Measurements from ENCODE around the gene ACTRT2.

Gene ACTRT2

DNA sequence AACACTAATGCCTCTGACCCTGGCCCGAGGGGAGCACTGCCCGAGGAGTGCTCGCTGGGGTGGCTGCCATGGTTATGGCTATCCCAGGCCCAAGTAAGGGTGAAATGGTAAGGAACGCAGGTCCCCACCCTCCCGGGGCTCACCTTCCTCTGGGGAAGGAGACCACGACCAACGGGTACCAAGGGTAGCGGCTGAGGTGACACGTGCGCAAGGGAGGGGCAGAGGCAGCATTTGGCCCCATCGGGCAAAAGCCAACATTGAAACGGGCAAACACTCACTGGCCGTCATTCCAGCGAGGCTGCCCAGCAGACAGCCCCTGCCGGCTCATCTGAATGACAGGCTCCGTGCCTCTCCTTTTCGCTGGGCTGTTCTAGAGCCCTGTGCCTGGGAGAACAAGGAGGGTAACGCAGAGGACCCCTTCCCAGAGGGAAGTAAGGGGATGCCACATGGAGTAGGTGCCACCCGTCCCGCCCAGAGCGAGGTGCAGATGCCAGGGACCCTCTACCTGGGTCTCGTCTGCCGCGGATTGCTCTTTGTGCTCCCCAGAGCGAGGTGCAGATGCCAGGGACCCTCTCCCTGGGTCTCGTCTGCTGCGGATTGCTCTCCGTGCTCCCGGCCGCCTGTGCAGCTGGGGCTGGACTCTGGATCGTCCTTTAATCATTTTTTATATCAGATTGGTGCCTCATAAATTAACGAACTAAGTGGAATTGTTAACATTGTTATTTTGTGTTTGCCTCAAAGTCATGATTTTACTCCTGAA lies 16.2 kb downstream of the ACTRT2 start:
- H3K4me3 ChIP-seq (ENCODE audit: low read depth, low read length) = no peak overlapping the region
- TF ChIP-seq, protein P1, sequence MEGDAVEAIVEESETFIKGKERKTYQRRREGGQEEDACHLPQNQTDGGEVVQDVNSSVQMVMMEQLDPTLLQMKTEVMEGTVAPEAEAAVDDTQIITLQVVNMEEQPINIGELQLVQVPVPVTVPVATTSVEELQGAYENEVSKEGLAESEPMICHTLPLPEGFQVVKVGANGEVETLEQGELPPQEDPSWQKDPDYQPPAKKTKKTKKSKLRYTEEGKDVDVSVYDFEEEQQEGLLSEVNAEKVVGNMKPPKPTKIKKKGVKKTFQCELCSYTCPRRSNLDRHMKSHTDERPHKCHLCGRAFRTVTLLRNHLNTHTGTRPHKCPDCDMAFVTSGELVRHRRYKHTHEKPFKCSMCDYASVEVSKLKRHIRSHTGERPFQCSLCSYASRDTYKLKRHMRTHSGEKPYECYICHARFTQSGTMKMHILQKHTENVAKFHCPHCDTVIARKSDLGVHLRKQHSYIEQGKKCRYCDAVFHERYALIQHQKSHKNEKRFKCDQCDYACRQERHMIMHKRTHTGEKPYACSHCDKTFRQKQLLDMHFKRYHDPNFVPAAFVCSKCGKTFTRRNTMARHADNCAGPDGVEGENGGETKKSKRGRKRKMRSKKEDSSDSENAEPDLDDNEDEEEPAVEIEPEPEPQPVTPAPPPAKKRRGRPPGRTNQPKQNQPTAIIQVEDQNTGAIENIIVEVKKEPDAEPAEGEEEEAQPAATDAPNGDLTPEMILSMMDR (conservative IDR thresholded peaks at IDR 0.05; ENCODE audit: low read depth, low read length) = no peak
- DNase-seq (ENCODE audit: low read depth) = no peak

DNA sequence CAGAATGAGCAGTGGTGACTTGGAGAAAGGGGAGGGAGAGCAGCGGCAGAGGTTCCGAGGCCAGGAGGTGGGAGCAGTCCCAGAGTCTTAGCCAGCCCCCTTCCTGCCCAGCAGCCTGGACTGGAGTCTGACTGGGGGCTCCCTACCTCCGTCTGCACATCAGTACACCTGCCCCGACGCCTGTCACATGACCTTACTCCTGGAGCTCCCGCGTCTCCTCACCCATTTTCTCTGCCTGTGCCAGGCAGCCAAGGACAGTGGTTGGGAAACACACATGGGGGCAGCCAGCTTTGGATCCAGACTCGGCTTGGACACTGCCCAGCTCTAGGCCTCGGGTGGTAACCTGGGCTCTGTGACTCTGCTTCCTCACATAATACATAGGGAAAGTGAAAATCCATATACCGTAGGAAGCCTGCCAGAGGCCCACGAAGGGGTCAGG lies 16.9 kb downstream of the ACTRT2 start:
- H3K4me3 ChIP-seq (ENCODE audit: low read depth, low read length) = no peak overlapping the region
- no peak for DNase-seq (ENCODE audit: low read depth)
- TF ChIP-seq, protein P1 (conservative IDR thresholded peaks at IDR 0.05; ENCODE audit: low read depth, low read length) = no peak

- H3K4me3 ChIP-seq (ENCODE audit: low read depth, low read length) = no peak overlapping the region
- TF ChIP-seq, protein P1 (conservative IDR thresholded peaks at IDR 0.05; ENCODE audit: low read depth, low read length) = no peak
- no peak for DNase-seq (ENCODE audit: low read depth)
Measured at GRCh38 chr1:3038571-3039181, 17.4 kb downstream of the ACTRT2 start.

- no peak for DNase-seq (ENCODE audit: low read depth)
- no peak overlapping the region for H3K4me3 ChIP-seq (ENCODE audit: low read depth, low read length)
- TF ChIP-seq, protein P1 (conservative IDR thresholded peaks at IDR 0.05; ENCODE audit: low read depth, low read length) = no peak
Measured at GRCh38 chr1:3040004-3040403, 18.7 kb downstream of the ACTRT2 start.

DNA sequence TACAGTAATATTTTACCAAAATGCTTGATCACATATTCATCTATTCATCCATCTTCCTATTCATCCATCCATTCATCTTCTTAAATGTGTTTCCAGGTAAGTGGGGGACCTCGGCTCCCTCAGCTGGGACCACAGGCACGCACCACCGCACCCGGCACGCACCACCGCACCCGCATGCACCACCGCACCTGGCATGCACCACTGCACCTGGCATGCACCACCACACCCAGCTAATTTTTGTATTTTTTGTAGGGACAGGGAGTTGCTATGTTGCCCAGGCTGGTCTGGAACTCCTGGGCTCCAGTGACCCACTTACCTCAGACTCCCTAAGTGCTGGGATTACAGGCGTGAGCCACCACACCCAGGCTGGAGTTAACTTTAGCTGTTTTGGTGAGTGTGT lies 21.2 kb downstream of the ACTRT2 start:
- no peak overlapping the region for H3K4me3 ChIP-seq (ENCODE audit: low read depth, low read length)
- no peak for DNase-seq (ENCODE audit: low read depth)
- TF ChIP-seq, protein P1 (conservative IDR thresholded peaks at IDR 0.05; ENCODE audit: low read depth, low read length) = no peak

DNA sequence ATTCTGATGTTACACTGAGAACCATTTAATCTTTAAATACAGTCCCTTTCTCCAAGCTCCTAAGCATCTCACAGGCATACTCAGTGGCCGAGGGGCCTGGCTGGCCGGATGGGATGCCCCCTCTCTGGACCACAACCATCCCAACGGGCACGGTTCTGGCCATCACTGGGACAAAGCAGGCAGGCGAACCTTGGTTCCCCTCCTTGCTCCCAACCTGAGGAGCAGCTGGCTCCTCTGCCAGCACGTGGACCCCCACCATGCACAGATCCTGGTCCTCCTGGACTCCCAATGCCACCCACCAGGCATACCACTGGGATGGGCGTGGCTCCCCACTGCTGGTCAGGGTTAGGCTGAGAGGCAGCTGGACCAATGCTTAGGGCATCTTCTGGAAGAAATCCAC lies 27.9 kb downstream of the ACTRT2 start:
- no peak overlapping the region for H3K4me3 ChIP-seq (ENCODE audit: low read depth, low read length)
- TF ChIP-seq, protein P1 (conservative IDR thresholded peaks at IDR 0.05; ENCODE audit: low read depth, low read length) = no peak
- DNase-seq (ENCODE audit: low read depth) = no peak

- DNase-seq (ENCODE audit: low read depth) = no peak
- TF ChIP-seq, protein P1 (conservative IDR thresholded peaks at IDR 0.05; ENCODE audit: low read depth, low read length) = no peak
- no peak overlapping the region for H3K4me3 ChIP-seq (ENCODE audit: low read depth, low read length)
Measured at GRCh38 chr1:3049905-3050304, 28.6 kb downstream of the ACTRT2 start.
